Peyer's patch (tissue), 4 donors: ENCODE data around the gene ANKRD53. TPM values are rescaled to one million over a fixed set of nuclear protein-coding genes. Genes with fewer than 3 reads are reported as not detected.

ENCODE experiments used
- DNase-seq, 3 donors: peaks; one replicate each; pipeline ENCODE4 v3.0.0-alpha.2; 2017 to 2019
- H3K27ac ChIP-seq, 4 donors: fragments of 200-600 bp; sonication (generic); one replicate each; pipeline ENCODE4 v1.5.1; 2016 to 2019
- H3K27me3 ChIP-seq, 2 donors: fragments of 200-600 bp; sonication (generic); one replicate each; pipeline ENCODE4 v1.5.1; 2019
- H3K36me3 ChIP-seq, 3 donors: fragments of 200-600 bp; sonication (generic); one replicate each; pipeline ENCODE4 v1.5.1; 2016 to 2019
- H3K4me1 ChIP-seq, 4 donors: fragments of 200-600 bp; sonication (generic); one replicate each; pipeline ENCODE4 v1.5.1; 2016 to 2019
- H3K4me3 ChIP-seq, 4 donors: fragments of 200-600 bp; sonication (generic); 1 replicate in 3 of 4; 2 replicates in 1 of 4; pipeline ENCODE4 v1.5.1; 2016 to 2019; ENCODE audit warnings: mild to moderate bottlenecking in 1 of 4
- H3K9me3 ChIP-seq, 4 donors: fragments of 200-600 bp; sonication (generic); one replicate each; pipeline ENCODE4 v1.5.1; 2016 to 2019; ENCODE audit warnings: mild to moderate bottlenecking in 1 of 4
- CTCF ChIP-seq, 6 experiments: fragments of 450-650 bp in 4 of 6; fragments of 200-600 bp in 2 of 6; sonication (generic) in 1 of 6; IDR thresholded peaks; one replicate each; pipeline ENCODE4 v1.5.1; 2017 to 2019; ENCODE audit warnings: antibody characterized with exemption in 6 of 6, mild to moderate bottlenecking in 3 of 6, moderate library complexity in 1 of 6
- POLR2A ChIP-seq, 2 donors: fragments of 450-650 bp; IDR thresholded peaks; one replicate each; pipeline ENCODE4 v1.5.1; 2017; ENCODE audit warnings: antibody characterized with exemption in 2 of 2, mild to moderate bottlenecking in 2 of 2, moderate library complexity in 2 of 2
- total RNA-seq, 4 donors: library from RNA; depleted of rRNA; stranded (reverse); fragments of >200 nt; gene quantifications; one replicate each; pipeline ENCODE4 v1.1.0, GENCODE V29; 2016

ANKRD53 gene
- total RNA-seq: 1 to 10 TPM in 1 of 4 donors, not detected in 3; 3.5 TPM

- Histone ChIP-seq H3K36me3 (no peaks in the 10 kb centered on the region), H3K9me3 (no peaks in the 10 kb centered on the region), H3K27ac (peak within 1 kb of the TSS; percentile 75 to 89 (median 80)), H3K27me3 (no peaks in the 10 kb centered on the region), H3K4me3 (peak within 1 kb of the TSS; percentile 54 to 65 (median 60)), H3K4me1 (peaks cover 4 to 11% (median 9%) of the 10 kb centered on the region in 4 donors)
- peak; percentile 24 to 75 (median 69) for DNase-seq
- TF ChIP-seq POLR2A (IDR thresholded peaks at IDR 0.05) (no peak), CTCF (IDR thresholded peaks at IDR 0.05) (peak in 1 of 6 experiments; percentile 7)
Measured at GRCh38 chr2:70978341-70979179, at the start of gene ANKRD53. ANKRD53 (plus strand) TSS chr2:70978630; CDS start chr2:70978646, 16 bp downstream.

- H3K4me1 ChIP-seq: no peaks in the 10 kb centered on the region
- DNase-seq: peak in 1 of 3 donors; percentile 9
- no peak overlapping the region for H3K27ac ChIP-seq
- H3K9me3 ChIP-seq: no peaks in the 10 kb centered on the region
- H3K36me3 ChIP-seq: no peaks in the 10 kb centered on the region
- no peaks in the 10 kb centered on the region for H3K27me3 ChIP-seq
- H3K4me3 ChIP-seq: no peak overlapping the region
- TF ChIP-seq CTCF (IDR thresholded peaks at IDR 0.05) (no peak), POLR2A (IDR thresholded peaks at IDR 0.05) (no peak)
Measured at GRCh38 chr2:70930371-70931329, 47.8 kb upstream of the ANKRD53 start.

GRCh38 chr2:70931376-70932000 lies 46.9 kb upstream of the ANKRD53 start:
- Histone ChIP-seq H3K27me3 (no peaks in the 10 kb centered on the region), H3K4me1 (no peaks in the 10 kb centered on the region), H3K36me3 (no peaks in the 10 kb centered on the region), H3K4me3 (no peak overlapping the region), H3K27ac (no peak overlapping the region), H3K9me3 (no peaks in the 10 kb centered on the region)
- TF ChIP-seq POLR2A (IDR thresholded peaks at IDR 0.05) (no peak), CTCF (IDR thresholded peaks at IDR 0.05) (no peak)
- peak in 1 of 3 donors; percentile 25 for DNase-seq

- DNase-seq: peak in 1 of 3 donors; percentile 28
- Histone ChIP-seq H3K27me3 (no peaks in the 10 kb centered on the region), H3K4me3 (no peak overlapping the region), H3K36me3 (no peaks in the 10 kb centered on the region), H3K9me3 (no peaks in the 10 kb centered on the region), H3K27ac (no peak overlapping the region), H3K4me1 (no peaks in the 10 kb centered on the region)
- TF ChIP-seq CTCF (IDR thresholded peaks at IDR 0.05): no peak
- TF ChIP-seq POLR2A (IDR thresholded peaks at IDR 0.05): no peak
Measured at GRCh38 chr2:70932631-70933230, 45.7 kb upstream of the ANKRD53 start.

- Histone ChIP-seq H3K27ac (no peak overlapping the region), H3K36me3 (no peaks in the 10 kb centered on the region), H3K9me3 (no peaks in the 10 kb centered on the region), H3K4me1 (no peaks in the 10 kb centered on the region), H3K27me3 (no peaks in the 10 kb centered on the region), H3K4me3 (no peak overlapping the region)
- DNase-seq: no peak
- TF ChIP-seq POLR2A (IDR thresholded peaks at IDR 0.05) (no peak), CTCF (IDR thresholded peaks at IDR 0.05) (no peak)
Measured at GRCh38 chr2:70934981-70935380, 43.4 kb upstream of the ANKRD53 start.
